Measurements from ENCODE around the gene ATP6V0A1.
"Not testable (repeated sequence)": the region's sequence is repeated elsewhere in the genome, so short reads cannot be mapped to it uniquely, and the experiment has no call there.

Gene ATP6V0A1

DNA sequence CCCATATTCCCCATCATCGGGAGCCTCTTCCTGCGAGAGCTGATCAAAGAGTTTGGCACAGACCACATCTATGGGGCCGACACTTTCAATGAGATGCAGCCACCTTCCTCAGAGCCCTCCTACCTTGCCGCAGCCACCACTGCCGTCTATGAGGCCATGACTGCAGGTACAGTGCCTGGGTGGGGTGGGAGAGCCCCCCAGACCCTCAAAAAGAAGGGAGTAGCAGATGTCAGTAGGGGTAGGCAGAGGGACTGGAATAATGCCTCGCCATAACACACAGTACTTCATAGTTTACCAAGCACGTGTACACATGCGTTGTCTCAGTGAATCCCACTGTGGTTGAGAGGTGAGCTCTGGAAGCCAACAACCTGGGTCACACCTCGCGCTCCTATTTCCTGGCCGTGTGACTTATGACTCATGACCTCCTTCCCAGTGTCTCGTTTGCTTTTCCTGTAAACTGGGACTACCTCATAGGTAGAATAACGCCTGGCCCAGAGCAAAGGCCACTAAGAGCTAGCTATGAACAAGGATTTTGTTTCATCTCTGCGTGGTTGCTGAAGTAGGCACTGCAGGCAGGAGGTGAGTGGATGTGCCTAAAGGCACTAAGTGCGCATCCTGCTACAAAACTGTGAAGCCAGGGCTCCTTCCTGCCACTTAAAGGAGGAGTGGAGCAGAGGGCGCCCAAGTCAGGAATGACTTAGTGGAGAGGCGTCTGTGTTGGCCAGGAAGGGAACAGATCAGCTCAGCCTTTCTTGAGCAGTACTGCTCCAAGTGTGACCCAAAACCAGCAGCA lies 82.6 kb downstream of the ATP6V0A1 start:
- no peak for DNase-seq (ENCODE audit: low spot score)

DNA sequence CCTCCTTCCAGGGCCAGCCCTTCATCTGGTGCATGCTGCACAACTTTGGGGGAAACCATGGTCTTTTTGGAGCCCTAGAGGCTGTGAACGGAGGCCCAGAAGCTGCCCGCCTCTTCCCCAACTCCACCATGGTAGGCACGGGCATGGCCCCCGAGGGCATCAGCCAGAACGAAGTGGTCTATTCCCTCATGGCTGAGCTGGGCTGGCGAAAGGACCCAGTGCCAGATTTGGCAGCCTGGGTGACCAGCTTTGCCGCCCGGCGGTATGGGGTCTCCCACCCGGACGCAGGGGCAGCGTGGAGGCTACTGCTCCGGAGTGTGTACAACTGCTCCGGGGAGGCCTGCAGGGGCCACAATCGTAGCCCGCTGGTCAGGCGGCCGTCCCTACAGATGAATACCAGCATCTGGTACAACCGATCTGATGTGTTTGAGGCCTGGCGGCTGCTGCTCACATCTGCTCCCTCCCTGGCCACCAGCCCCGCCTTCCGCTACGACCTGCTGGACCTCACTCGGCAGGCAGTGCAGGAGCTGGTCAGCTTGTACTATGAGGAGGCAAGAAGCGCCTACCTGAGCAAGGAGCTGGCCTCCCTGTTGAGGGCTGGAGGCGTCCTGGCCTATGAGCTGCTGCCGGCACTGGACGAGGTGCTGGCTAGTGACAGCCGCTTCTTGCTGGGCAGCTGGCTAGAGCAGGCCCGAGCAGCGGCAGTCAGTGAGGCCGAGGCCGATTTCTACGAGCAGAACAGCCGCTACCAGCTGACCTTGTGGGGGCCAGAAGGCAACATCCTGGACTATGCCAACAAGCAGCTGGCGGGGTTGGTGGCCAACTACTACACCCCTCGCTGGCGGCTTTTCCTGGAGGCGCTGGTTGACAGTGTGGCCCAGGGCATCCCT lies 84.8 kb downstream of the ATP6V0A1 start:
- no peak for DNase-seq (ENCODE audit: low spot score)

DNA sequence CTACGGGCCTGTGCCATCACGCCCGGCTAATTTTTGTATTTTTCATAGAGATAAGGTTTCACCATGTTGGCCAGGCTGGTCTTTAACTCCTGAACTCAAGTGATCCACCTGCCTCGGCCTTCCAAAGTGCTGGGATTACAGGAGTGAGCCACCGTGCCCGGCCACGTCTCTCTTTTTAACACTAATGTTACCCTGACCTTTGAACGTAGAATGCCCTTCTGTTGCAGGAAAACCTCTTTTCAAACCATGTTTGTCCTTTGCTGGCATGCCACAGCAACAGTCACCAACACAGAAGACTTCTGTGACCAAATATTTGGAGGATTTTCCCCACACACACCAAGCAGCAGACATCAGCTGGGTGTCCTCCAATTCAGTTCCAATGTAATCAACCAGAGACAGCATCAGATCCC lies 86.2 kb downstream of the ATP6V0A1 start:
- no peak for DNase-seq (ENCODE audit: low spot score)

DNA sequence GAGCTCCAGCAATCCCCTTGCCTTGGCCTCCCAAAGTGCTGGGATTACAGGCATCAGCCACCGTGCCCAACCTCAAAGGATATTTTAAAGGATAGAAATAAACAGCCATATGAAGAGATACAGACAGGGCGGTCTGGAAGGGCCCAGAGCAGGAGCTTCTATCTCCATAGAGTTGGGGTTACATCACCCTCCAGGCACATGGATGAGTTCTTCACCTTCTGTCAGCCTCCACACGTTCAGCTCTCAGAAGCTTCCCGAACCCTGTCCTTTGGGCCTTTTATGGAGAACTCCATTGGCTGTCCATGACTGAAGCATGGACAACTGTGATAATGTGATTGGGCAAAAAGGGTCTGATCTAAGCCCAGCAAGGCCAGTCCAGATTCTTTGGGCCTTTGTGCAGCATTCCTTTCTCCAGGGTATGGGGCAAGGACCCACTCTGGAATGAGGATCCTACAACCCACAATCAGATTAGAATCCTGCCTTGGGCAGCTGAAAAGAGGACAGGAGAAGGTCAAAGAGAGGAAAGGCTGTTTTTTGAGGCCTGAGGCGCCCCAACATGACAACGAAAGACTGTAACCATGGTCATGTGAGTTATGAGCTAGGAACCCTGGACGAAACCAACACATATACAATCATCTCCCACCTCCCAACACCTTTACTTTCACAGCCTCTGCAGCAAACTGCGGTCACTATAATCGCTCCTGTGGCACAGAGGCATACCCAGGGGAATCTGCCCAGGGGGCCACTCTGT lies 87.3 kb downstream of the ATP6V0A1 start:
- not testable (repeated sequence) for DNase-seq (ENCODE audit: low spot score)

DNA sequence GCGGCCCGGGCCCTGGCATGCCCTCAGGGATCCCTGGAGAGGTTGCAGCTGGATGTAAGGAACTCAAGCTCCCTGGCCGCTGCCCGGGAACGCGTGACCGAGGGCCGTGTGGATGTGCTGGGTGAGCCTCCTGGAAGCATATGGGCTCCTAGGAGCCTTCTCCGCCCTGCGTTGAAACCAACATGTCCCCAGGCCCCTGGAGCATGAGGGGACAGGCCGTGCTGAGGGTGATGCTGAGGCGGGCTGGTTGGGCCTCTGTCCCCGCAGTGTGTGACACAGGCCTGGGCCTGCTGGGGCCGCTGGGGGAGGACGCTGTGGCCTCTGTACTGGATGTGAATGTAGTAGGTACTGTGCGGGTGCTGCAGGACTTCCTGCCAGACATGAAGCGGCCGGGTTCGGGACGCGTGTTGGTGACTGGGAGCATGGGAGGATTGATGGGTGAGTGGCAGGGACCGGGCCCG lies 88.4 kb downstream of the ATP6V0A1 start:
- DNase-seq (ENCODE audit: low spot score) = no peak

DNA sequence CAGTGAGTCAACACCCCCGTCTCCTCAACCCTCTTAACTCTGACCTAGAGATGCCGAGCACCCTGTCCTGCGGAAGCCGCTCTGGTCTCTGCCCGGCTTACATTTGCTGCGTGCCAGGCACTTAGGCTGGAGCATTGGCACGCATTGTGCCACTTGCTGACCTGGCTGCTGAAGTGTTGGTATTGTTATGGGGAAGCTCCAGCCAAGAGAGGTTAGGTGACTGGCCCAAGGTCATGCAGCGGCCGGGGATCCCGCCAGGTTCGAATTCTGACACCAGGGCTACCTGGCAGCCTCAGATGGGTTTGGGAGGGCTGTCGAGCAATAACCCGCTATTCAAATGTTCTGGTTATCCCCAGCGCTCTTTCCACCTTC lies 89.0 kb downstream of the ATP6V0A1 start:
- DNase-seq (ENCODE audit: low spot score) = no peak

DNA sequence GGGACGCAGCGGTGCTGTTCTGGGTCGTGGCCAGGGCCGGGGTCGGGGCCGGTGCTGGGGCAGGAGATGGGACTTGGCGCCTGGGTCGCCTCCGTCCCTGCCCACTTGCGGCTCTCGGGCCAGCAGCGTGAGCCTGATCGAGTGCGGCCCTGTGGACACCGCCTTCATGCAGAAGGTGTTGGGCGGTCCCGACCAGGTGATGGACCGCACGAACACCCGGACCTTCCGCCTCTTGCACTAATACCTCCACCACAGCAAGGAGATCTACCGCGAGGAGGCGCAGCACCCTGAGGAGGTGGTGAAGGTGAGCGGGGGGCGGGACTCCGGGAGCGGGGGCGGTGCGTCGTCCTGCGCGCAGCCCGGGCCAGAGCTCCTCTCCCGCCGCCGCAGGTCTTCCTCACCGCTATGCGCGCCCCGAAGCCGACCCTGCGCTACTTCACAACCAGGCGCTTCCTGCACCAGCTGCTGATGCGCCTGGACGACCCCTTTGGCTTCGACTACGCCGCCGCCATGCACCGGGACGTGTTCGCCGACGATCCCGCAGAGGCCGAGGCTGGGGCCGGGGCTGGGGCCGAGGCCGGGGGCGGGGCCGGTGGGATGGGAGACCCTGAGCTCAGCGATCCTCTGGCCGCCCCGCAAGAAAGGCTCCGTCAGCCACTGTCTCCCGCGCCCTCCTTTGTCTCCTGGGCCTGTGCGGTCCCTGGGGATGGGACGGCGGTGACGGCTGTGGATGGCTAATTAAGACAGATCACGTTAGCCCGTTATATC lies 89.6 kb downstream of the ATP6V0A1 start:
- peak; percentile 54 for DNase-seq (ENCODE audit: low spot score)

DNA sequence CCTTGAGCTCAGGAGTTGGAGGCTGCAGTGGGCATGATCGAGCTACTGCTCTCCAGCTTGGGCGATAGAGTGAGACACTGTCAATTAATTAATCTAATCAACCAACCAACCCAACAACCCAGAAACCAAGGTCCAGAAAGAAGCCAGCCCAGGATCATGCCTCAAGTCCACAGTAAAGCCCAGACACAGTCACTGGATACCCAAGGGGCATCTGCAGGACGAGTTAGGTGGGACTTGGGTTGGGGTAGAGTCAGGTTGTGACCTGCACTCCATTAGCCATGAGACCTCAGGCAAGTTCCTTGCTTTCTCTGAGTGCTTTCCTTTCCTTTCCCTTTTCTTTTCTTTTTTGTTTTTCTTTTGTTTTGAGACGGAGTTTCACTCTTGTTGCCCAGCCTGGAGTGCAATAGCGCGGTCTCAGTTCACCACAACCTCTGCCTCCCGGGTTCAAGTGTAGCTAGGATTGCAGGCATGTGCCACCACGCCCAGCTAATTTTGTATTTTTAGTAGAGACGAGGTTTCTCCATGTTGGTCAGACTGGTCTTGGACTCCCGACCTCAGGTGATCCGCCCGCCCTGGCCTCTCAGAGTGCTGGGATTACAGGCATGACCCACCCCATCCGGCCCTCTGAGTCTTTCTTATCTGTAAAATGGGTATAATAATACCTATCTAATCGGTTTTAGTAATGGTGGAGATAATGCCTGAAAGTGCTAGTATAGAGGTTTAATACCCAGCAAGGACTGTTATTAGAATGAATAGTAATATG lies 90.5 kb downstream of the ATP6V0A1 start:
- DNase-seq (ENCODE audit: low spot score) = no peak

DNA sequence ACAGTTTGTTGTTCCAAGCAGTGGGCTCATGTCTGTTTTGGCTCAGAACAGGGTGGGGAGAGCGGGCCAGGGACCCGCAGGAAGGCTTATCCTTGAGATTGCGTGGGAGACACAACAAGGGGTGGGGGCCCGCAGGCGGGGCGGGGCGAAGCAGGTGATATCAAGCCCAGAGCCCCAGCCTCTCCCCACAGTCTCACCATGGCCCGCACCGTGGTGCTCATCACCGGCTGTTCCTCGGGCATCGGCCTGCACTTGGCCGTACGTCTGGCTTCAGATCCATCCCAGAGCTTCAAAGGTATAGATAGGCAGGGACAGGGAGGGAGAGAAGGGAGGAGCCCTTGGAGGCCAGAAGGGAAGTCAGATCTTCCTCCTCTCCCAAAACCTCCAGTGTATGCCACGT lies 94.1 kb downstream of the ATP6V0A1 start, which contains the start of gene HSD17B1:
Gene HSD17B1 (plus strand): TSS at position 188 of the 400 bp plus-strand sequence. CDS start 11 bp downstream, at position 199.
- not testable (repeated sequence) for DNase-seq (ENCODE audit: low spot score)

DNA sequence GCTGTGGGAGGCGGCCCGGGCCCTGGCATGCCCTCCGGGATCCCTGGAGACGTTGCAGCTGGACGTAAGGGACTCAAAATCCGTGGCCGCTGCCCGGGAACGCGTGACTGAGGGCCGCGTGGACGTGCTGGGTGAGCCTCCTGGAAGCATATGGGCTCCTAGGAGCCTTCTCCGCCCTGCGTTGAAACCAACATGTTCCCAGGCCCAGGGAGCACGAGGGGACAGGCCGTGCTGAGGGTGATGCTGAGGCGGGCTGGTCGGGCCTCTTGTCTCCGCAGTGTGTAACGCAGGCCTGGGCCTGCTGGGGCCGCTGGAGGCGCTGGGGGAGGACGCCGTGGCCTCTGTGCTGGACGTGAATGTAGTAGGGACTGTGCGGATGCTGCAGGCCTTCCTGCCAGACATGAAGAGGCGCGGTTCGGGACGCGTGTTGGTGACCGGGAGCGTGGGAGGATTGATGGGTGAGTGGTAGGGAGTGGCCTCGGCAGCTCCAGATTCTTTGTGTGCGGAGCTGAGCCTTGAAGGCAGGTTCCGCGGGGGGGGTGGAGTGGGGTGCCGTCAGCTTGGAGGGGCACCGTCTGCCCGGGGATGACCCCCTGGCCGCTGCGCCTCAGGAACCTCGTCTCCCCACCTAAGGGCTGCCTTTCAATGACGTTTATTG lies 94.6 kb downstream of the ATP6V0A1 start:
- no peak for DNase-seq (ENCODE audit: low spot score)

DNA sequence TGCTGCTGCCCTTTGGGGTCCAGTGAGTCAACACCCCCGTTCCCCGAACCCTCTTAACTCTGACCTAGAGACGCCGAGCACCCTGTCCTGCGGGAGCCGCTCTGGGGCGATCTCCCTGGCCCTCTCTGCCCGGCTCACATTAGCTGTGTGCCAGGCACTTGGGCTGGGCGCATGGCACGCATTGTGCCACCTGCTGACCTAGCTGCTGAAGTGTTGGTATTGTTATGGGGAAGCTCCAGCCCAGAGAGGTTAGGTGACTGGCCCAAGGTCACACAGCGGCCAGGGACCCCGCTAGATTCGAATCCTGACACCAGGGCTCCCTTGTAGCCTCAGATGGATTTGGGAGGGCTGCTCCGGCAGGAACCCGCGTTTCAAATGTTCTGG lies 95.2 kb downstream of the ATP6V0A1 start:
- DNase-seq (ENCODE audit: low spot score) = no peak

DNA sequence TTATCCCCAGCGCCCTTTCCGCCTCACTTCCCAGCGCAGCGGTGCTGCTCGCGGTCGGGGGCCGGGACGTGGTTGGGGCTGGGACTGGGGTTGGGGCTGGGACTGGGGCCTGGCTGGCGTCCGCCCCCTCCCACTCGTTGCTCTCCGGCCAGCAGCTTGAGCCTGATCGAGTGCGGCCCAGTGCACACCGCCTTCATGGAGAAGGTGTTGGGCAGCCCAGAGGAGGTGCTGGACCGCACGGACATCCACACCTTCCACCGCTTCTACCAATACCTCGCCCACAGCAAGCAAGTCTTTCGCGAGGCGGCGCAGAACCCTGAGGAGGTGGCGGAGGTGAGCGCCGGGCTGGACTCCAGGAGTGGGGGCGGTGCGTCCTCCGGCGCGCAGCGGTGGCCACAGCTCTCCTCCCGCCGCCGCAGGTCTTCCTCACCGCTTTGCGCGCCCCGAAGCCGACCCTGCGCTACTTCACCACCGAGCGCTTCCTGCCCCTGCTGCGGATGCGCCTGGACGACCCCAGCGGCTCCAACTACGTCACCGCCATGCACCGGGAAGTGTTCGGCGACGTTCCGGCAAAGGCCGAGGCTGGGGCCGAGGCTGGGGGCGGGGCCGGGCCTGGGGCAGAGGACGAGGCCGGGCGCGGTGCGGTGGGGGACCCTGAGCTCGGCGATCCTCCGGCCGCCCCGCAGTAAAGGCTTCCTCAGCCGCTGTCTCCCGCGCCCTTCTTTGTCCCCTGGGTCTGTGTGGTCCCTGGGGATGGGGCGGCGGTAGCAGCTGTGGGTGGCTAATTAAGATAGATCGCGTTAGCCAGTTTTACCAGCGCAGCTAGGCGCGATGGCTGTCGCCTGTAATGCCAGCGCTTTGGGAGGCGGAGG lies 95.8 kb downstream of the ATP6V0A1 start:
- DNase-seq (ENCODE audit: low spot score) = peak; percentile 84

DNA sequence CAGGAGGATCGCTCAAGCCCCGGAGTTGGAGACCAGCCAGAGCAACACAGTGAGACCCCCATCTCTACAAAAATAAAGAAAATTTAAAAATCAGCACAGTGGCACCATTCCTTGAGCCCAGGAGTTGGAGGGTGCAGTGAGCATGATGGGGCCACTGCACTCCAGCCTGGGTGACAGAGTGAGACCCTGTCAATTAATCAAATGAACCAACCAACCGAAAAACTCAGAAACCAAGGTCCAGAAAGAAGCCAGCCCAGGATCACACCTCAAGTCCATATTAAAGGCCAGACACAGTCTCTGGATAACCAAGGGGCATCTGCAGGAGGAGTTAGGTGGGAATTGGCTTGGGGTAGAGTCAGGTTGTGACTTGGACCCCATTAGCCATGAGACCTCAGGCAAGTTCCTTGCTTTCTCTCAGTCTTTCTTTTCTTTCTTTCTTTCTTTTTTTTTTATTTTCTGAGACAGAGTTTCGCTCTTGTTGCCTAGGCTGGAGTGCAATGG lies 96.5 kb downstream of the ATP6V0A1 start:
- DNase-seq (ENCODE audit: low spot score) = no peak

DNA sequence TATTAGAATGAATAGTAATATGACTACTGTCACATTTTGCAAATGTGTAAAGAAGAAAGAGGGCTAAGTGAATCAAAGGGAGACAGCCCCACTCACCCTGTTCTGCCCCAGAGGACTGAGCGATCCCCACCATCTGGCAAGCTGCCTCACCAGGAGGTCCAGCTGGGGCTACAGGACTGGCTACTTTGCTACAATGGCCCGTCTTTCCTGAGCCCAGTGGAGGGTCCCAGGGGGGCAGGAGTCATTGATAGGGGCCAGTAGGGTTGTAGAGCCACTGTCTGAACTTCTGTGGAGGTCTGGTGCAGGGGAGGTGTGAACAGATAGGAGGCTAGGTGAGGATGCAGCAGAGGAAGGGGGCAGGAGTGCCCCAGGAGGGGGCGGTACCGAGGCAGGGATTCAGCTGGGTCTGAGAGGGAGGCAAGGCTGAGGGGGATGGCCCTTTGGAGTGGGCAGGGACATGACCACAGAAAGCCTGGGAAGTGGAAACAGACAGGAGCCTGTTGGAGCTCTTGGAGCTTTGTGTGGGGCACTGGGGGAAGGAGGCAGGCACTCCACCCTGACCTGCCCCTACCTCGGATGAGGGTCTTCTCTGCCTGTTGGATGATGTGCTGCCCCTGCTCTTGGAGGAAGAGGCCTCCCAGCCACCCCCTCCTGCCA lies 97.4 kb downstream of the ATP6V0A1 start:
- DNase-seq (ENCODE audit: low spot score) = peak; percentile 58

DNA sequence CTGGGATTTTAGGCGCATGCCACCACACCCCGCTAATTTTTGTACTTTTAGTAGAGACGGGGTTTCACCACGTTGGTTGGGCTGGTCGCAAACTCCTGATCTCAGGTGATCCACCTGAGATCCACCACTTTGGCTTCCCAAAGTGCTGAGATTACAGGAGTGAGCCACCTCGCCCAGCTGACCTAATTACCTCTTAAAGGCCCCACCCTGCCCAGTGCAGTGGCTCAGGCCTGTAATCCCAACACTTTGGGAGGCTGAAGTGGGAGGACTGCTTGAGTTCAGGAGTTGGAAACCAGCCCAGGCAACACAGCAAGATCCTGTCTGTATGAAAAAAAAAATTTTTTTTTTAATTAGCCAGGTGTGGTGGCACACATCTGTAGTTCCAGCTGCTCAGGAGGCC lies 100.4 kb downstream of the ATP6V0A1 start:
- no peak for DNase-seq (ENCODE audit: low spot score)

DNA sequence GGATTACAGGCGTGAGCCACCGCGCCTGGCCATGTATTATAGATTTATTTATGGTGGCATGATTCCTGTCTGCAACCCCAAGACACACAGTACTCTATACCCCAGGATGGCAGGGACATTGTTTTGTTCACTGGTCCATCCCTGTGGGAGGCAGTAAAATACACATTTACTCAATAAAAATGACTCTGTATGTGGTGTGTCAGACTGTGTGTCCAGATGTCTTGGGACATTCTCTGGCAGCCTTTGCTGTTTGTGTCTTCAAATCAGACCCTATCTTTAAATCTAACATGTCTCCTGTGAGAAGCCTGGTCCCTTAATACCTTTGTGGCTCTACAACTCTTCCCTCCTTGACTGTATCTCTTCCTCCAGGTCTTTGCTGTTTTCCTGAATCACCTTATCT lies 101.6 kb downstream of the ATP6V0A1 start:
- no peak for DNase-seq (ENCODE audit: low spot score)

DNA sequence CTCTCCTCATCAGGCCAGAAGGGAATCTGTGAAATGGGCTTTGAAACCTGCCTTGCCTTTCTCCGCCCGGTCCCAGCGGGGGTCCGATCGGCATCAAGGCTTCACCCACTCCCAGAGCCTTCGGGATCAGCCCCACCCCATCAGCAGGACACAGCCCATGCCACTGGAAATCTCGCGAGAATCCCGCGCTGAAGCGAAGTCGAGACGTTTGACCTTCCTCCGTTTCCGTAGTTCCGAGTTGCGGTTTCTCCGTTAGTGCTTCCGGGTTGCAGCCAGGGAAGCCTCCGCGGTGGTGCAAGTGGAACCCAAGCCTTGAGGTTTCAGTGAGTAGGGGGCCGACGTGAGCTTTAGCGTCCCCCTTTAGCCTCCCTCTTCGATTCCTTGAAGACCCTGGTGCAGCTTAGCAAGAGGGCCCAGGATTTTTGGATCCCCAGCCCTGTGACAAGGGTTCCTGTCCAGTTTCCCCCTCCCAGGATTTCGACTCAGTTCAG lies 103.3 kb downstream of the ATP6V0A1 start, which contains the start of gene COASY:
Gene COASY (plus strand): TSS at position 252 of the 491 bp plus-strand sequence. CDS start 475 bp downstream, outside the sequence.
- peak; percentile 96 for DNase-seq (ENCODE audit: low spot score)

Data from cerebellar cortex (tissue), 1 donor.